Progenitor cell of endocrine pancreas (in vitro differentiated cells): ENCODE results near the gene MTHFD1L. TPM values are rescaled to one million over a fixed set of nuclear protein-coding genes. Genes with fewer than 3 reads are reported as not detected.
A peak's percentile ranks its signal among the peaks of the same experiment; 100 is the strongest.
"Not testable (repeated sequence)": the region's sequence is repeated elsewhere in the genome, so short reads cannot be mapped to it uniquely, and the experiment has no call there.

ENCODE experiments used
- DNase-seq: peaks from one replicate; pipeline ENCODE4 v3.0.0; 2021; ENCODE audit warnings: low spot score; ENCODE audit not compliant: unreplicated experiment
- H3K27ac Mint-ChIP-seq: 2 replicates; pipeline ENCODE4 v1.8.0; 2021; ENCODE audit warnings: mild to moderate bottlenecking, moderate library complexity, mixed read lengths
- H3K27me3 Mint-ChIP-seq: 2 replicates; pipeline ENCODE4 v1.8.0; 2021; ENCODE audit warnings: mixed read lengths
- H3K36me3 Mint-ChIP-seq: 2 replicates; pipeline ENCODE4 v1.8.0; 2022; ENCODE audit warnings: mixed read lengths; ENCODE audit not compliant: insufficient read depth
- H3K4me1 Mint-ChIP-seq: 2 replicates; pipeline ENCODE4 v1.8.0; 2021; ENCODE audit warnings: low read depth, mixed read lengths
- H3K4me3 Mint-ChIP-seq: 2 replicates; pipeline ENCODE4 v1.8.0; 2021; ENCODE audit warnings: low read depth, mild to moderate bottlenecking, moderate library complexity, mixed read lengths
- H3K9me3 Mint-ChIP-seq: 2 replicates; pipeline ENCODE4 v1.8.0; 2021; ENCODE audit warnings: low read depth, mixed read lengths
- long read RNA-seq: library from polyadenylated mRNA; unstranded; transcript quantifications from one replicate; pipeline ENCODE4 v2.0.0, GENCODE V29; 2020
- total RNA-seq: library from RNA; stranded (reverse); gene quantifications from 2 replicates; pipeline ENCODE4 v1.2.1, GENCODE V29; 2021
- TF ChIP-seq, protein P1 (sequence below): fragments of 200-600 bp; sonication (generic); IDR thresholded peaks from one replicate; pipeline ENCODE4 v1.5.0; 2021; ENCODE audit warnings: antibody characterized with exemption, mild to moderate bottlenecking; ENCODE audit not compliant: unreplicated experiment

The MTHFD1L gene
- 37.4 and 44.5 TPM in 2 replicates for total RNA-seq
- long read RNA-seq, partial matches to known transcripts, result 25 of 43 reads
- long read RNA-seq, other reads (novel, unspliced or antisense), result 14 of 43 reads

DNA sequence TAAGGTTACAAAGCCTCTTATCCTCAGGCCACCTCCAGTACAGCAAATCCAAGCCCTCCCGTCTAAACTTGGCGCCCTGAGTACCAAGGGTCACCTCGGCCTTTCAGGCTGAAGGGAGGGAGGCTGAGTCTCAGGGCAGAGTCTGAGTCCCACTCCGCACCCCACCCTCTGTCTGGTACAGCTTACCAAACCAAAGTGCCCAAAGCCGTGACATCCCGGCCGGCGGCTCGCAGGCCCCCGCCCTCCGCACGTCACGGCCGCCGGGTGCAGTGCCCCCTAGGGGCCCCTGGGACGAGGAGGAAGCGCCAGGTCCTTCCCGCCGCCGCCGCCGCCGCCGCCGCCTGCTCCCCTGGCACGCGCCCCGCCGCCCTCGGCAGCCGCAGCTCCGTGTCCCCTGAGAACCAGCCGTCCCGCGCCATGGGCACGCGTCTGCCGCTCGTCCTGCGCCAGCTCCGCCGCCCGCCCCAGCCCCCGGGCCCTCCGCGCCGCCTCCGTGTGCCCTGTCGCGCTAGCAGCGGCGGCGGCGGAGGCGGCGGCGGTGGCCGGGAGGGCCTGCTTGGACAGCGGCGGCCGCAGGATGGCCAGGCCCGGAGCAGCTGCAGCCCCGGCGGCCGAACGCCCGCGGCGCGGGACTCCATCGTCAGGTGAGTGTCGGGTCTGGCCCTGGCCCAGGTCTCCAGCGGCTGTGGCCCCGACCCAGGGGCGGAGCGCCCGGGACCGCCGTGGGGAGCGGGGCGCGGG is at the start of gene MTHFD1L:
Gene MTHFD1L, plus strand, starts transcription at position 297 of the 741 bp plus-strand sequence. Its CDS starts 121 bp downstream, at position 418.
- peak within 1 kb of the TSS; percentile 91 for H3K4me3 Mint-ChIP-seq
- peaks cover 8% of the 10 kb centered on the region for H3K27me3 Mint-ChIP-seq

DNA sequence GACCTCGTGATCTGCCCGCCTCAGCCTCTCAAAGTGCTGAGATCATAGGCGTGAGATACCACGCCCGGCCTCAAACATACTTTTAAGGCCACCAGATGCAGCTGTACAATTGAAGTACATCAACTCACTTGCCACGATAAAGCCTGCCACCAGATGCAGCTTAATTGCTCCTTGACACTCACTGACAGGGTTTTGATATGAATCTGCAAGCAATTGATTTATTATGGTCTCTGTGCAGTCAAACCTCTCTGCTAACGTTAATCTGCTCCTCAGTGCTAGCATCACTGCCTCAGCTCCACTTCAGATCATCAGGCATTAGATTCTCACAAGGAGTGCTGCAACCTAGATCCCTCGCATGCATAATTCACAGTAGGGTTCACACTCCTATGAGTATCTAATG is 48.9 kb upstream of the MTHFD1L start:
- H3K9me3 Mint-ChIP-seq, H3K27me3 Mint-ChIP-seq, DNase-seq, H3K4me1 Mint-ChIP-seq, H3K27ac Mint-ChIP-seq, H3K4me3 Mint-ChIP-seq: not testable (repeated sequence)
- H3K36me3 Mint-ChIP-seq, result peaks cover 30% of the 10 kb centered on the region

More for the DNA sequence above, at the start of gene MTHFD1L:
- TF ChIP-seq, protein P1, sequence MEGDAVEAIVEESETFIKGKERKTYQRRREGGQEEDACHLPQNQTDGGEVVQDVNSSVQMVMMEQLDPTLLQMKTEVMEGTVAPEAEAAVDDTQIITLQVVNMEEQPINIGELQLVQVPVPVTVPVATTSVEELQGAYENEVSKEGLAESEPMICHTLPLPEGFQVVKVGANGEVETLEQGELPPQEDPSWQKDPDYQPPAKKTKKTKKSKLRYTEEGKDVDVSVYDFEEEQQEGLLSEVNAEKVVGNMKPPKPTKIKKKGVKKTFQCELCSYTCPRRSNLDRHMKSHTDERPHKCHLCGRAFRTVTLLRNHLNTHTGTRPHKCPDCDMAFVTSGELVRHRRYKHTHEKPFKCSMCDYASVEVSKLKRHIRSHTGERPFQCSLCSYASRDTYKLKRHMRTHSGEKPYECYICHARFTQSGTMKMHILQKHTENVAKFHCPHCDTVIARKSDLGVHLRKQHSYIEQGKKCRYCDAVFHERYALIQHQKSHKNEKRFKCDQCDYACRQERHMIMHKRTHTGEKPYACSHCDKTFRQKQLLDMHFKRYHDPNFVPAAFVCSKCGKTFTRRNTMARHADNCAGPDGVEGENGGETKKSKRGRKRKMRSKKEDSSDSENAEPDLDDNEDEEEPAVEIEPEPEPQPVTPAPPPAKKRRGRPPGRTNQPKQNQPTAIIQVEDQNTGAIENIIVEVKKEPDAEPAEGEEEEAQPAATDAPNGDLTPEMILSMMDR, result peak; percentile 70
- H3K27ac Mint-ChIP-seq, result peak within 1 kb of the TSS; percentile 89
- DNase-seq, result peak; percentile 68
- no peaks in the 10 kb centered on the region for H3K36me3 Mint-ChIP-seq
- peaks cover 14% of the 10 kb centered on the region for H3K4me1 Mint-ChIP-seq
- H3K9me3 Mint-ChIP-seq, result no peaks in the 10 kb centered on the region

DNA sequence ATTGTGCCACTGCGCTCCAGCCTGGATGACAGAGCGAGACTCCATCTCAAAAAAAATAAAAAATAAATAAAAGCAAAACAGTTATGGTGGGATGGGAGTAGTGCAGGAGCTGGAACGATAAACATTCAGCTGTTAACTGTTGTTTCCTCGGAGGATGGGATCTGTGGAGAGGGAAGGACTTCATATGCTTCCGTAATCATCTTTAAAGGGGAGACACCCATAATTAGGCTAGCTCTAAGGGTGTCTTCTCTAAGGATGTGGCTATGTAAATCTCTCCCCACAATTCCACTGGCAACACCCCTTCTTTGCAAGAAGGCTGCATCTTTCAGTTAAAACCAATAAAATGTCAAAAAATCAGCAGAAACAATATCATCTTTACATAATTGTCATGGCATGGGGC is 42.6 kb upstream of the MTHFD1L start:
- no peaks in the 10 kb centered on the region for H3K4me1 Mint-ChIP-seq
- no peaks in the 10 kb centered on the region for H3K27me3 Mint-ChIP-seq
- TF ChIP-seq, protein P1, result no peak
- H3K4me3 Mint-ChIP-seq, result no peak overlapping the region
- H3K27ac Mint-ChIP-seq, result no peak overlapping the region
- no peaks in the 10 kb centered on the region for H3K9me3 Mint-ChIP-seq
- no peak for DNase-seq
- peaks cover 35% of the 10 kb centered on the region for H3K36me3 Mint-ChIP-seq

DNA sequence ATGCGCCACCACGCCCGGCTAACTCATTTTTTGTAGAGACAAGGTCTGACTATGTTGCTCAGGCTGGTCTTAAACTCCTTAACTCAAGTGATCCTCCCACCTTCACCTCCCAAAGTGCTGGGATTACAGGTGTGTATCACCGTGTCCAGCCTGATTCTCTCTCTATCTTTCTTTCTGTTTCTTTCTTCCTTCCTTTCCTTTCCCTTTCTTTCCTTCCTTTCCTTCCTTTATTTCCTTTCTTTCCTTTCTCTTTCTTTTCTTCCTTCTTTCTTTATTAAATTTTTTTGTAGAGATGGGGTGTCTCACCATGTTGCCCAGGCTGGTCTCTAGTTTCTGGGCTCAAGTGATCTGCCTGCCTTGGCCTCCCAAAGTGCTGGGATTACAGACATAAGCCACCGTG is 38.7 kb upstream of the MTHFD1L start:
- no peaks in the 10 kb centered on the region for H3K27me3 Mint-ChIP-seq
- H3K4me1 Mint-ChIP-seq, result no peaks in the 10 kb centered on the region
- H3K36me3 Mint-ChIP-seq, result peaks cover 33% of the 10 kb centered on the region
- H3K27ac Mint-ChIP-seq, result no peak overlapping the region
- H3K9me3 Mint-ChIP-seq, result no peaks in the 10 kb centered on the region
- H3K4me3 Mint-ChIP-seq, result no peak overlapping the region
- TF ChIP-seq, protein P1, result no peak
- DNase-seq, result no peak

DNA sequence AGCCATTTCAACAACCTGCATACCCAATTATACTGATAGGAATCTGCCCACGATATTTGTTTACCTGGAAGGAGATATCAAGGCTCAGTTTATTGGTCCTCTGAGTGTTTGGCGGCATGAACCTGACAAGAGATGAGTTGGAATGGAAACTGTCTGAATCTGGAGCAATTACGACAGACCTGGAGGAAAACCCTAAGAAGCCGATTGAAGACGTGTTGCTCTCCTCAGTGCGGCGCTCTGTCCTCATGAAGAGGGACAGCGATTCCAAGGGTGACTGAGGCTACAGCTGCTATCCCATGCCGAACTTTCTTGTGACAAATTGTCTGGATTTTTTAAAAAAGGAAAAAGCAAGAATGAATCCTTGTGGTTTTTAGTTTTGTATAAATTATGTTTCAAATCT is 37.4 kb upstream of the MTHFD1L start:
- H3K27me3 Mint-ChIP-seq, DNase-seq, H3K4me3 Mint-ChIP-seq, H3K27ac Mint-ChIP-seq, H3K4me1 Mint-ChIP-seq, H3K9me3 Mint-ChIP-seq: not testable (repeated sequence)
- peaks cover 34% of the 10 kb centered on the region for H3K36me3 Mint-ChIP-seq

DNA sequence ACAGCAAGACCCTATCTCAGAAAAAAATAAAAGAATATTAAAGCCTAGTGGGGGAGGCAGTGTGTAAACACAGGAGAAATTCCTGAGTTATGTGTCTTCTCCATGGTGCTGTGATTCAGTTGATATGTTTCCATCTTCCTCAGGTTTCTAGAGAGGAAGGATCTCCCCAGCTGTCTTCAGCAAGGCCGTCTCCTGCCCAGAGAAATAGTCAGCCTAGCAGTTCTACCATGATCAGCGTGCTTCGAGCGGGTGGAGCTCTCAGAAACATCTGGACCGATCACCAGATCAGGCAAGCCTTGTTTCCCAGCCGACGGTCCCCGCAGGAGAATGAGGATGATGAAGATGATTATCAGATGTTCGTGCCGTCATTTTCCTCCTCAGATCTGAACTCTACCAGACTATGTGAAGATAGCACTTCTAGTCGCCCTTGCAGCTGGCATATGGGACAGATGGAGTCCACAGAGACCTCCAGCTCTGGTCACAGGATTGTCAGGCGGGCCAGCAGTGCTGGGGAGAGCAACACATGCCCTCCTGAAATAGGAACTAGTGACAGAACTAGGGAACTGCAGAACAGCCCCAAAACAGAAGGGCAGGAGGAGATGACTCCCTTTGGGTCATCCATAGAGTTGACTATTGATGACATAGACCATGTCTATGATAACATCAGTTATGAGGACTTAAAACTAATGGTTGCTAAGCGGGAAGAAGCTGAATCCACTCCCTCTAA is 34.9 kb upstream of the MTHFD1L start:
- H3K9me3 Mint-ChIP-seq, result no peaks in the 10 kb centered on the region
- no peaks in the 10 kb centered on the region for H3K4me1 Mint-ChIP-seq
- TF ChIP-seq, protein P1, result no peak
- H3K27me3 Mint-ChIP-seq, result no peaks in the 10 kb centered on the region
- DNase-seq, result no peak
- H3K27ac Mint-ChIP-seq, result no peak overlapping the region
- no peak overlapping the region for H3K4me3 Mint-ChIP-seq
- peaks cover 28% of the 10 kb centered on the region for H3K36me3 Mint-ChIP-seq
